HepG2 (cell line): Measurements from ENCODE around the gene COG4. TPM values are rescaled to one million over a fixed set of nuclear protein-coding genes. Genes with fewer than 3 reads are reported as not detected.

ENCODE experiments used
- BCL6 ChIP-seq: IDR thresholded peaks from 2 replicates; pipeline ENCODE4 v1.6.1; 2016; ENCODE audit warnings: missing genetic modification reagents, missing compliant biosample characterization
- CBX2 ChIP-seq, 2 experiments: fragments of 200-600 bp in 1 of 2; sonication (generic); formaldehyde crosslinking in 1 of 2; IDR thresholded peaks; 2 replicates each; pipeline versions ENCODE4 v1.7.0 to v1.8.1; 2018 to 2022; ENCODE audit warnings: low read depth in 2 of 2, low read length in 1 of 2, mild to moderate bottlenecking in 1 of 2, missing genetic modification reagents in 1 of 2
- FOXO1 ChIP-seq: sonication (generic); formaldehyde crosslinking; IDR thresholded peaks from 2 replicates; pipeline ENCODE4 v1.4.0; 2020; ENCODE audit warnings: missing genetic modification reagents
- FOXO4 ChIP-seq: sonication (generic); formaldehyde crosslinking; conservative IDR thresholded peaks from 2 replicates; pipeline ENCODE4 v1.8.1; 2023; ENCODE audit warnings: missing genetic modification reagents
- IRF2 ChIP-seq: IDR thresholded peaks from 2 replicates; pipeline ENCODE4 v1.6.1; 2018; ENCODE audit warnings: missing genetic modification reagents, missing compliant biosample characterization
- IRF9 ChIP-seq: sonication (generic); formaldehyde crosslinking; IDR thresholded peaks from 2 replicates; pipeline ENCODE4 v1.8.0; 2022; ENCODE audit warnings: missing genetic modification reagents, mild to moderate bottlenecking, borderline replicate concordance
- JUN ChIP-seq: sonication (generic); formaldehyde crosslinking; IDR thresholded peaks from 2 replicates; pipeline ENCODE4 v1.4.0; 2020; ENCODE audit warnings: mild to moderate bottlenecking, missing genetic modification reagents
- MED13 ChIP-seq: sonication (generic); formaldehyde crosslinking; IDR thresholded peaks from 2 replicates; pipeline ENCODE4 v1.5.0; 2020; ENCODE audit warnings: missing genetic modification reagents
- MLXIP ChIP-seq: sonication (generic); formaldehyde crosslinking; IDR thresholded peaks from 2 replicates; pipeline ENCODE4 v1.9.0; 2021; ENCODE audit warnings: missing genetic modification reagents, borderline replicate concordance
- MXI1 ChIP-seq: IDR thresholded peaks from 3 replicates; pipeline ENCODE4 v1.6.1; 2012; ENCODE audit warnings: low read depth, low read length, inconsistent platforms, borderline replicate concordance
- POGK ChIP-seq: sonication (generic); formaldehyde crosslinking; conservative IDR thresholded peaks from 2 replicates; pipeline ENCODE4 v1.8.0; 2022; ENCODE audit warnings: mild to moderate bottlenecking, moderate library complexity, missing genetic modification reagents
- RFXAP ChIP-seq: sonication (generic); formaldehyde crosslinking; IDR thresholded peaks from 2 replicates; pipeline ENCODE4 v1.4.0; 2020; ENCODE audit warnings: missing genetic modification reagents, borderline replicate concordance
- SALL1 ChIP-seq: sonication (generic); formaldehyde crosslinking; IDR thresholded peaks from 2 replicates; pipeline ENCODE4 v1.8.0; 2022; ENCODE audit warnings: mild to moderate bottlenecking, missing genetic modification reagents
- SNAPC5 ChIP-seq: sonication (generic); formaldehyde crosslinking; IDR thresholded peaks from 2 replicates; pipeline ENCODE4 v1.8.1; 2023; ENCODE audit warnings: mild to moderate bottlenecking, missing genetic modification reagents, borderline replicate concordance
- ZBTB21 ChIP-seq: sonication (generic); formaldehyde crosslinking; IDR thresholded peaks from 2 replicates; pipeline ENCODE4 v1.4.0; 2020; ENCODE audit warnings: missing genetic modification reagents
- ZBTB38 ChIP-seq: sonication (generic); formaldehyde crosslinking; IDR thresholded peaks from 2 replicates; pipeline ENCODE4 v1.5.1; 2020; ENCODE audit warnings: mild to moderate bottlenecking, missing genetic modification reagents
- ZFP36 ChIP-seq: fragments of 150-350 bp; IDR thresholded peaks from 2 replicates; pipeline ENCODE4 v1.6.1; 2018; ENCODE audit warnings: borderline replicate concordance, low read length, low read depth; ENCODE audit not compliant: partially characterized antibody
- ZNF124 ChIP-seq: sonication (generic); formaldehyde crosslinking; IDR thresholded peaks from 2 replicates; pipeline ENCODE4 v1.4.0; 2020; ENCODE audit warnings: missing genetic modification reagents
- ZNF24 ChIP-seq: fragments of 450-650 bp; IDR thresholded peaks from 2 replicates; pipeline ENCODE4 v1.6.1; 2017; ENCODE audit warnings: antibody characterized with exemption, mild to moderate bottlenecking
- ZNF598 ChIP-seq: sonication (generic); formaldehyde crosslinking; IDR thresholded peaks from 2 replicates; pipeline ENCODE4 v1.5.1; 2020; ENCODE audit warnings: mild to moderate bottlenecking, missing genetic modification reagents, borderline replicate concordance
- ZNF7 ChIP-seq: IDR thresholded peaks from 2 replicates; pipeline ENCODE4 v1.6.1; 2016; ENCODE audit warnings: missing biosample characterization, missing genetic modification reagents
- ZSCAN25 ChIP-seq: sonication (generic); formaldehyde crosslinking; IDR thresholded peaks from 2 replicates; pipeline ENCODE4 v1.8.0; 2022; ENCODE audit warnings: mild to moderate bottlenecking, missing genetic modification reagents
- polyA plus RNA-seq, 8 experiments: library from polyadenylated mRNA; depleted of rRNA in 3 of 8; stranded (reverse) in 7 of 8; unstranded in 1 of 8; fragments of >200 nt; fragmentation: Illumina TruSeq in 4 of 8; extraction: Trizol in 4 of 8; gene quantifications; 2 replicates each; pipeline versions ENCODE4 v1.2.1 to v1.2.3, GENCODE V29; 2011 to 2016; ENCODE audit warnings: low read depth in 4 of 8, missing spikeins in 1 of 8, mixed read lengths in 1 of 8; ENCODE audit not compliant: insufficient read depth in 1 of 8
- total RNA-seq, 5 experiments: library from RNA; depleted of rRNA; stranded (reverse); fragments of >200 nt; fragmentation: Illumina TruSeq; extraction: Trizol; gene quantifications; 2 replicates each; pipeline ENCODE4 v1.2.3, GENCODE V29; 2016; ENCODE audit warnings: low read depth in 1 of 5

COG4 gene
- total and polyA plus RNA-seq, 2 of the 13 experiments (the other 11 are each of a cell fraction or from before 2014, with no cell fraction given), result 51.1 to 73.8 TPM

- TF ChIP-seq MLXIP (CRISPR knock-in tag) (no peak), ZSCAN25 (CRISPR knock-in tag) (peak; percentile 73), ZNF124 (peak; percentile 48; the same call in 1 of the 2 replicates), ZNF24 (no peak), RFXAP (CRISPR knock-in tag) (peak; percentile 77), BCL6 (CRISPR knock-in tag) (no peak), POGK (CRISPR knock-in tag) (peak; percentile 51; the same call in 1 of the 2 replicates), MED13 (CRISPR knock-in tag) (no peak), ZBTB21 (CRISPR knock-in tag) (no peak), IRF9 (CRISPR knock-in tag) (peak; percentile 88; the same call in 1 of the 2 replicates), ZNF598 (CRISPR knock-in tag) (no peak), ZFP36 (no peak), SALL1 (CRISPR knock-in tag) (peak; percentile 65), ZBTB38 (CRISPR knock-in tag) (no peak), SNAPC5 (CRISPR knock-in tag) (no peak), MXI1 (peak; percentile 50; the same call in 1 of the 3 replicates), JUN (0 out of 2 replicates have a peak, but pooled peaks have one; percentile 8), ZNF7 (no peak), FOXO4 (CRISPR knock-in tag) (peak; percentile 96; the same call in 1 of the 2 replicates), CBX2 (IDR thresholded peaks at IDR 0.05; ENCODE audit: low read depth, low read length) (no peak), CBX2 (CRISPR knock-in tag; IDR thresholded peaks at IDR 0.05; ENCODE audit: low read depth) (no peak), FOXO1 (CRISPR knock-in tag) (peak; percentile 14), IRF2 (CRISPR knock-in tag) (peak; percentile 96)
These were observed 84.1 kb downstream of the COG4 start, which contains the start of gene ST3GAL2 (continued) for GRCh38 chr16:70438969-70439862.
